ENCODE results near the gene ADCY9. TPM values are rescaled to one million over a fixed set of nuclear protein-coding genes. Genes with fewer than 3 reads are reported as not detected.

ADCY9 gene
- total RNA-seq, 1 donor from 2014 or later, result 13.1 TPM

GRCh38 chr16:3974751-3975150, 141.5 kb downstream of the ADCY9 start:
- Mint-ChIP-seq H3K36me3 (peaks cover 5% of the 10 kb centered on the region), H3K27ac (no peak overlapping the region), H3K9me3 (no peaks in the 10 kb centered on the region), H3K27me3 (ENCODE audit: low read depth) (no peaks in the 10 kb centered on the region), H3K4me3 (no peak overlapping the region), H3K4me1 (no peaks in the 10 kb centered on the region)
- TF ChIP-seq, protein P1, sequence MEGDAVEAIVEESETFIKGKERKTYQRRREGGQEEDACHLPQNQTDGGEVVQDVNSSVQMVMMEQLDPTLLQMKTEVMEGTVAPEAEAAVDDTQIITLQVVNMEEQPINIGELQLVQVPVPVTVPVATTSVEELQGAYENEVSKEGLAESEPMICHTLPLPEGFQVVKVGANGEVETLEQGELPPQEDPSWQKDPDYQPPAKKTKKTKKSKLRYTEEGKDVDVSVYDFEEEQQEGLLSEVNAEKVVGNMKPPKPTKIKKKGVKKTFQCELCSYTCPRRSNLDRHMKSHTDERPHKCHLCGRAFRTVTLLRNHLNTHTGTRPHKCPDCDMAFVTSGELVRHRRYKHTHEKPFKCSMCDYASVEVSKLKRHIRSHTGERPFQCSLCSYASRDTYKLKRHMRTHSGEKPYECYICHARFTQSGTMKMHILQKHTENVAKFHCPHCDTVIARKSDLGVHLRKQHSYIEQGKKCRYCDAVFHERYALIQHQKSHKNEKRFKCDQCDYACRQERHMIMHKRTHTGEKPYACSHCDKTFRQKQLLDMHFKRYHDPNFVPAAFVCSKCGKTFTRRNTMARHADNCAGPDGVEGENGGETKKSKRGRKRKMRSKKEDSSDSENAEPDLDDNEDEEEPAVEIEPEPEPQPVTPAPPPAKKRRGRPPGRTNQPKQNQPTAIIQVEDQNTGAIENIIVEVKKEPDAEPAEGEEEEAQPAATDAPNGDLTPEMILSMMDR (IDR thresholded peaks at IDR 0.05; ENCODE audit: unreplicated experiment), result no peak
- DNase-seq (ENCODE audit: low spot score in 2 of 2, unreplicated experiment in 2 of 2), result no peak

- Mint-ChIP-seq H3K4me1 (no peaks in the 10 kb centered on the region), H3K4me3 (no peak overlapping the region), H3K27me3 (ENCODE audit: low read depth) (no peaks in the 10 kb centered on the region), H3K27ac (no peak overlapping the region), H3K36me3 (peaks cover 4% of the 10 kb centered on the region), H3K9me3 (no peaks in the 10 kb centered on the region)
- DNase-seq (ENCODE audit: low spot score in 2 of 2, unreplicated experiment in 2 of 2), result no peak
- TF ChIP-seq, protein P1 (IDR thresholded peaks at IDR 0.05; ENCODE audit: unreplicated experiment), result no peak
These were observed 144.5 kb downstream of the ADCY9 start for GRCh38 chr16:3971706-3972105.

DNA sequence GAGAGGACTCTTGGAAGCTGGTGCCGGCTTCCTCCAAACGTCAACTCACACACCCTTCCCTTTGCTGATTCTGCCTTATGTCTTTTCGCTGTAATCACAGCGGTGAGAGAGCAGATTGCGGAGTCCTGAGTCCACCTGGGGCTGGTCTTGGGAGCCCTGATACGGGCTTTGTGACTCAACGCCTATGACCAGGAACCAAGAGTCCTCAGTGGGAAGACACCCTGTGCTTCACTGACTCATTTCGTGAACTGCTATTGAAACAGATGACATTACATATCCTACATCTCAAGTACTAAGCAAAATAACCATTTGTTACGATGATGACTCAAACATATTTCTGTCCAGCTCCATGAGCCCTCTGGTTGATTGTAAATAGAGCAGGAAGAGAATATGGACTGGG, 145.0 kb downstream of the ADCY9 start:
- H3K4me3 Mint-ChIP-seq, result no peak overlapping the region
- no peak overlapping the region for H3K27ac Mint-ChIP-seq
- H3K9me3 Mint-ChIP-seq, result no peaks in the 10 kb centered on the region
- H3K4me1 Mint-ChIP-seq, result no peaks in the 10 kb centered on the region
- TF ChIP-seq, protein P1 (IDR thresholded peaks at IDR 0.05; ENCODE audit: unreplicated experiment), result no peak
- peaks cover 8% of the 10 kb centered on the region for H3K36me3 Mint-ChIP-seq
- DNase-seq (ENCODE audit: low spot score in 2 of 2, unreplicated experiment in 2 of 2), result no peak
- no peaks in the 10 kb centered on the region for H3K27me3 Mint-ChIP-seq (ENCODE audit: low read depth)

DNA sequence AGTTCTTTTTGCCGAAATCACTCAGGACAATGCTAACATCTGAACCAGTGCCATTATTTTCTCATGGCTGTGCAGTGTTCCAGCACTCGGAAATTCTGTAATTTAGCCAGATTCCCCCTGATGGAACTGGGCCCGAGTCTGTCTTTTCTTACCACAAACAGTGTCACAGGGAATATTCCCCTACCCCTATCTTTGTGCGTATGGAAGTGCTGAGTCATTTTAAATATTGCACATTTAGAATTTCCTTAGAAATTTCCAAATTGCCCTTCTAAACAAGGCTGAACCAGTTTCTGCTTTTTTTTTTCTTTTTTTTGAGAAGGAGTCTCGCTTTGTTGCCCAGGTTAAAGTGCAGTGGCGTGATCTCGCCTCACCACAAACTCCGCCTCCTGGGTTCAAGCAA, 147.7 kb downstream of the ADCY9 start:
- Mint-ChIP-seq H3K27me3 (ENCODE audit: low read depth) (no peaks in the 10 kb centered on the region), H3K4me1 (no peaks in the 10 kb centered on the region), H3K9me3 (no peaks in the 10 kb centered on the region), H3K36me3 (peaks cover 21% of the 10 kb centered on the region), H3K27ac (no peak overlapping the region), H3K4me3 (no peak overlapping the region)
- DNase-seq (ENCODE audit: low spot score in 2 of 2, unreplicated experiment in 2 of 2), result no peak
- TF ChIP-seq, protein P1 (IDR thresholded peaks at IDR 0.05; ENCODE audit: unreplicated experiment), result no peak

DNA sequence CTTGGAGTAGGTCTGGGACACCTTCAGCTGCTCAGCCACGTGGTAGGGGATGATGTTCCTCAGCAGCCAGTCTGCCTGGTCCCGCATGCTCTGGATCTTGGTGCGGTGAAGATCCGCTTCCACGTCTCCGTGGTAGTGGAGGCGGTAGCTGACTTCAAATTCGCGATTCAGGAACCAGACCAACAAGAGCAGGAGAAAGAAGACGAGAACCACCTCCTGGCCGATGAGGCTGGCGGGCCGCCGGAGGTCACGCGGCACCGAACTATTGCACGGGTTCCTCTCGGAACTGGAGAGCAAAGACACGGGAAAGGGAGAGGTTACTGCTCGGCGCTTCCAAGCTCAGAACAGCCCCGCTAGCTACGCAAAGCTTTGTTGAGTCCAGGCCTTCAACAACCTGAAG, 149.6 kb downstream of the ADCY9 start:
- TF ChIP-seq, protein P1 (IDR thresholded peaks at IDR 0.05; ENCODE audit: unreplicated experiment), result no peak

More for the DNA sequence above, 149.6 kb downstream of the ADCY9 start:
- Mint-ChIP-seq H3K36me3 (peaks cover 21% of the 10 kb centered on the region), H3K9me3 (no peaks in the 10 kb centered on the region), H3K27me3 (ENCODE audit: low read depth) (peaks cover 2% of the 10 kb centered on the region), H3K4me3 (no peak overlapping the region), H3K27ac (no peak overlapping the region), H3K4me1 (peaks cover 12% of the 10 kb centered on the region)
- DNase-seq (ENCODE audit: low spot score in 2 of 2, unreplicated experiment in 2 of 2), result no peak
